ENCODE data around the gene CTSK. TPM values are rescaled to one million over a fixed set of nuclear protein-coding genes. Genes with fewer than 3 reads are reported as not detected.
"Not testable (repeated sequence)": the region's sequence is repeated elsewhere in the genome, so short reads cannot be mapped to it uniquely, and the experiment has no call there.

CTSK gene
- total RNA-seq, 4 donors from 2014 or later, result 29.5 to 49.3 (median 32.7) TPM

GRCh38 chr1:150777544-150777943 is 30.5 kb downstream of the CTSK start:
- no peaks in the 10 kb centered on the region for H3K4me1 ChIP-seq
- 81% methylated on average over 2 of the region's 2 CpGs for WGBS
- DNase-seq (ENCODE audit: extremely low spot score), result no peak
- no peaks in the 10 kb centered on the region for H3K9me3 ChIP-seq
- TF ChIP-seq CTCF (IDR thresholded peaks at IDR 0.05) (no peak), POLR2A (IDR thresholded peaks at IDR 0.05; ENCODE audit: low read depth) (no peak), EP300 (IDR thresholded peaks at IDR 0.05) (no peak), POLR2AphosphoS5 (IDR thresholded peaks at IDR 0.05) (no peak)
- intact Hi-C loops (cut with DNase I), result no loop called here
- no peak overlapping the region for H3K27ac ChIP-seq (replicated peaks in 1 of 4)
- H3K27me3 ChIP-seq, result no peaks in the 10 kb centered on the region
- no peaks in the 10 kb centered on the region for H3K36me3 ChIP-seq
- no peak overlapping the region for H3K4me3 ChIP-seq

- H3K36me3 ChIP-seq; H3K4me1 ChIP-seq; H3K27ac ChIP-seq (replicated peaks in 1 of 4); H3K4me3 ChIP-seq; DNase-seq (ENCODE audit: extremely low spot score); intact Hi-C loops (cut with DNase I); H3K9me3 ChIP-seq; H3K27me3 ChIP-seq: not testable (repeated sequence)
- 94% methylated on average over 13 of the region's 13 CpGs for WGBS
Observed at GRCh38 chr1:150775931-150776505, 32.0 kb downstream of the CTSK start.

GRCh38 chr1:150775276-150775675 is 32.8 kb downstream of the CTSK start:
- Histone ChIP-seq H3K36me3 (no peaks in the 10 kb centered on the region), H3K27ac (replicated peaks in 1 of 4) (no peak overlapping the region), H3K9me3 (no peaks in the 10 kb centered on the region), H3K27me3 (no peaks in the 10 kb centered on the region), H3K4me1 (no peaks in the 10 kb centered on the region), H3K4me3 (no peak overlapping the region)
- WGBS, result 87% methylated on average over 3 of the region's 3 CpGs
- TF ChIP-seq POLR2A (IDR thresholded peaks at IDR 0.05; ENCODE audit: low read depth) (no peak), CTCF (IDR thresholded peaks at IDR 0.05) (no peak), POLR2AphosphoS5 (IDR thresholded peaks at IDR 0.05) (no peak), EP300 (IDR thresholded peaks at IDR 0.05) (no peak)
- intact Hi-C loops (cut with DNase I), result no loop called here
- no peak for DNase-seq (ENCODE audit: extremely low spot score)

- DNase-seq (ENCODE audit: extremely low spot score), result no peak
- Histone ChIP-seq H3K4me3 (no peak overlapping the region), H3K27ac (replicated peaks in 1 of 4) (no peak overlapping the region), H3K36me3 (no peaks in the 10 kb centered on the region), H3K9me3 (no peaks in the 10 kb centered on the region), H3K27me3 (no peaks in the 10 kb centered on the region), H3K4me1 (no peaks in the 10 kb centered on the region)
- intact Hi-C loops (cut with DNase I), result no loop called here
- no peak for TF ChIP-seq EP300 (IDR thresholded peaks at IDR 0.05)
- TF ChIP-seq POLR2A (IDR thresholded peaks at IDR 0.05; ENCODE audit: low read depth), result no peak
- TF ChIP-seq CTCF (IDR thresholded peaks at IDR 0.05), result no peak
- no peak for TF ChIP-seq POLR2AphosphoS5 (IDR thresholded peaks at IDR 0.05)
- WGBS, result 83% methylated on average over 4 of the region's 4 CpGs
Observed at GRCh38 chr1:150772326-150772725, 35.7 kb downstream of the CTSK start.

- H3K36me3 ChIP-seq; H3K27ac ChIP-seq (replicated peaks in 1 of 4); H3K9me3 ChIP-seq; H3K4me1 ChIP-seq; H3K4me3 ChIP-seq; DNase-seq (ENCODE audit: extremely low spot score); intact Hi-C loops (cut with DNase I); H3K27me3 ChIP-seq: not testable (repeated sequence)
- WGBS, result 57% methylated on average over 1 of the region's 1 CpG
Observed at GRCh38 chr1:150767704-150768103, 40.4 kb downstream of the CTSK start.

- 70% methylated on average over 1 of the region's 1 CpG for WGBS
- peak overlapping the region in 3 of 4 donors; percentile 38 to 54 (median 42) for H3K4me3 ChIP-seq
- H3K27me3 ChIP-seq; DNase-seq (ENCODE audit: extremely low spot score); H3K9me3 ChIP-seq; H3K36me3 ChIP-seq; intact Hi-C loops (cut with DNase I); H3K4me1 ChIP-seq: not testable (repeated sequence)
- peak overlapping the region in 3 of 4 donors; percentile 44 to 63 (median 46) for H3K27ac ChIP-seq (replicated peaks in 1 of 4)
Observed at GRCh38 chr1:150765977-150766301, 42.1 kb downstream of the CTSK start.

Measured in esophagus muscularis mucosa (tissue), 4 donors.